ENCODE data around the gene NBEA. TPM values are rescaled to one million over a fixed set of nuclear protein-coding genes. Genes with fewer than 3 reads are reported as not detected.
A peak's percentile ranks its signal among the peaks of the same experiment; 100 is the strongest.

The NBEA gene
- total RNA-seq, 1 experiment from 2014 or later = 3.3 TPM

GRCh38 chr13:35129500-35129899 is 187.4 kb downstream of the NBEA start:
- no peaks in the 10 kb centered on the region for H3K9me3 Mint-ChIP-seq (ENCODE audit: unreplicated experiment)
- no peaks in the 10 kb centered on the region for H3K36me3 Mint-ChIP-seq (ENCODE audit: insufficient read depth, unreplicated experiment)
- DNase-seq (ENCODE audit: unreplicated experiment) = no peak
- intact Hi-C loops (cut with micrococcal nuclease) = no loop called here
- TF ChIP-seq CTCF (IDR thresholded peaks at IDR 0.05; ENCODE audit: unreplicated experiment) = no peak
- H3K27ac Mint-ChIP-seq (ENCODE audit: low read depth, unreplicated experiment) = no peak overlapping the region
- H3K27me3 Mint-ChIP-seq (ENCODE audit: insufficient read depth, unreplicated experiment) = no peaks in the 10 kb centered on the region
- H3K4me3 Mint-ChIP-seq (ENCODE audit: unreplicated experiment) = no peak overlapping the region
- ChIA-PET CTCF (interaction anchor here (0.8 kb wide), 1 partner anchor 10 kb away, joined by 3 read pairs; no protein-coding TSS in a partner anchor), POLR2A (no interaction called here)
- no peaks in the 10 kb centered on the region for H3K4me1 Mint-ChIP-seq (ENCODE audit: insufficient read depth, unreplicated experiment)
- BruUV-seq (replicated peaks) = no TSS peak

- H3K27ac Mint-ChIP-seq (ENCODE audit: low read depth, unreplicated experiment) = no peak overlapping the region
- H3K27me3 Mint-ChIP-seq (ENCODE audit: insufficient read depth, unreplicated experiment) = no peaks in the 10 kb centered on the region
- CTCF ChIA-PET = no interaction called here
- BruUV-seq (replicated peaks) = no TSS peak
- TF ChIP-seq CTCF (IDR thresholded peaks at IDR 0.05; ENCODE audit: unreplicated experiment) = no peak
- H3K36me3 Mint-ChIP-seq (ENCODE audit: insufficient read depth, unreplicated experiment) = no peaks in the 10 kb centered on the region
- H3K4me1 Mint-ChIP-seq (ENCODE audit: insufficient read depth, unreplicated experiment) = peaks cover 5% of the 10 kb centered on the region
- POLR2A ChIA-PET = no interaction called here
- DNase-seq (ENCODE audit: unreplicated experiment) = no peak
- no peaks in the 10 kb centered on the region for H3K9me3 Mint-ChIP-seq (ENCODE audit: unreplicated experiment)
- no peak overlapping the region for H3K4me3 Mint-ChIP-seq (ENCODE audit: unreplicated experiment)
- intact Hi-C loops (cut with micrococcal nuclease) = no loop called here
Observed at GRCh38 chr13:35131471-35131870, 189.4 kb downstream of the NBEA start.

GRCh38 chr13:35136585-35136984 is 194.5 kb downstream of the NBEA start:
- no peak for DNase-seq (ENCODE audit: unreplicated experiment)
- Mint-ChIP-seq H3K27ac (ENCODE audit: low read depth, unreplicated experiment) (no peak overlapping the region), H3K9me3 (ENCODE audit: unreplicated experiment) (no peaks in the 10 kb centered on the region), H3K36me3 (ENCODE audit: insufficient read depth, unreplicated experiment) (no peaks in the 10 kb centered on the region), H3K4me1 (ENCODE audit: insufficient read depth, unreplicated experiment) (peaks cover 9% of the 10 kb centered on the region), H3K4me3 (ENCODE audit: unreplicated experiment) (no peak overlapping the region), H3K27me3 (ENCODE audit: insufficient read depth, unreplicated experiment) (no peaks in the 10 kb centered on the region)
- ChIA-PET CTCF (no interaction called here), POLR2A (no interaction called here)
- TF ChIP-seq CTCF (IDR thresholded peaks at IDR 0.05; ENCODE audit: unreplicated experiment) = no peak
- intact Hi-C loops (cut with micrococcal nuclease) = no loop called here
- BruUV-seq (replicated peaks) = no TSS peak

- H3K9me3 Mint-ChIP-seq (ENCODE audit: unreplicated experiment) = no peaks in the 10 kb centered on the region
- no peaks in the 10 kb centered on the region for H3K27me3 Mint-ChIP-seq (ENCODE audit: insufficient read depth, unreplicated experiment)
- intact Hi-C loops (cut with micrococcal nuclease) = no loop called here
- peak; percentile 23 for DNase-seq (ENCODE audit: unreplicated experiment)
- peaks cover 12% of the 10 kb centered on the region for H3K4me1 Mint-ChIP-seq (ENCODE audit: insufficient read depth, unreplicated experiment)
- ChIA-PET POLR2A (interaction anchor here (0.6 kb wide), 1 partner anchor 62 kb away, joined by 3 read pairs; no protein-coding TSS in a partner anchor), CTCF (interaction anchor here (0.8 to 0.9 kb wide), 2 partner anchors 10 to 1209 kb away, joined by 3 read pairs; no protein-coding TSS in a partner anchor)
- H3K27ac Mint-ChIP-seq (ENCODE audit: low read depth, unreplicated experiment) = no peak overlapping the region
- no peaks in the 10 kb centered on the region for H3K36me3 Mint-ChIP-seq (ENCODE audit: insufficient read depth, unreplicated experiment)
- TF ChIP-seq CTCF (IDR thresholded peaks at IDR 0.05; ENCODE audit: unreplicated experiment) = no peak
- H3K4me3 Mint-ChIP-seq (ENCODE audit: unreplicated experiment) = no peak overlapping the region
- BruUV-seq (replicated peaks) = no TSS peak
Observed at GRCh38 chr13:35139591-35139990, 197.5 kb downstream of the NBEA start.

All from MCF 10A (cell line).